Left ventricle myocardium superior (tissue), 1 donor: Measurements from ENCODE around the gene TSPAN10. TPM values are rescaled to one million over a fixed set of nuclear protein-coding genes. Genes with fewer than 3 reads are reported as not detected.

ENCODE experiments used
- ATAC-seq: fragments of 200-7000 bp; cut with Tn5 transposase; one replicate; pipeline ENCODE4 v1.9.1; 2020; ENCODE audit warnings: mild to moderate bottlenecking, moderate library complexity
- DNase-seq: peaks from one replicate; pipeline ENCODE4 v3.0.0-alpha.2; 2020
- intact Hi-C: fragments of 100-400 bp; cut with micrococcal nuclease; formaldehyde crosslinking; loops from one replicate; pipeline ENCODE4 v1.11.0; 2022
- total RNA-seq: library from RNA; stranded (reverse); fragmentation: NEBNext Ultra II Directional; extraction: Animal tissue kit (Norgen Biotek cat#: 25700); gene quantifications from one replicate; pipeline ENCODE4 v1.2.1, GENCODE V29; 2021
- donor health status: DM: no; HTN: yes; CAD: no; lungs with severe emphysema.

TSPAN10 gene
- total RNA-seq, 1 donor from 2014 or later: not detected

GRCh38 chr17:81621494-81622130 is 15.4 kb upstream of the TSPAN10 start:
- ATAC-seq: peak; percentile 74
- DNase-seq: peak; percentile 31
- intact Hi-C loops: no loop called here

- DNase-seq (no peak), ATAC-seq (no peak)
- intact Hi-C loops: no loop called here
Measured at GRCh38 chr17:81630274-81630673, 6.7 kb upstream of the TSPAN10 start.

GRCh38 chr17:81631482-81631881 is 5.5 kb upstream of the TSPAN10 start:
- intact Hi-C loops: no loop called here
- ATAC-seq: no peak
- peak; percentile 4 for DNase-seq

GRCh38 chr17:81635431-81635830 is 1.6 kb upstream of the TSPAN10 start:
- DNase-seq (no peak), ATAC-seq (no peak)
- intact Hi-C loops: no loop called here

- DNase-seq (no peak), ATAC-seq (no peak)
- intact Hi-C loops: no loop called here
Measured at GRCh38 chr17:81635973-81636504, 957 bp upstream of the TSPAN10 start.

GRCh38 chr17:81638683-81639082 is 1.7 kb downstream of the TSPAN10 start:
- ATAC-seq (no peak), DNase-seq (no peak)
- intact Hi-C loops: no loop called here

- intact Hi-C loops: no loop called here
- ATAC-seq (no peak), DNase-seq (no peak)
Measured at GRCh38 chr17:81640011-81640410, 3.0 kb downstream of the TSPAN10 start.

GRCh38 chr17:81641825-81642489 is 5.0 kb downstream of the TSPAN10 start:
- intact Hi-C loops: no loop called here
- no peak for ATAC-seq
- DNase-seq: no peak

- intact Hi-C loops: no loop called here
- ATAC-seq: no peak
- DNase-seq: no peak
Measured at GRCh38 chr17:81644496-81644895, 7.5 kb downstream of the TSPAN10 start.

GRCh38 chr17:81644976-81645952 is 8.3 kb downstream of the TSPAN10 start:
- ATAC-seq (no peak), DNase-seq (no peak)
- intact Hi-C loops: no loop called here

- no peak for DNase-seq
- no peak for ATAC-seq
- intact Hi-C loops: no loop called here
Measured at GRCh38 chr17:81646869-81647600, 10.0 kb downstream of the TSPAN10 start.

GRCh38 chr17:81647640-81648012 is 10.6 kb downstream of the TSPAN10 start:
- intact Hi-C loops: no loop called here
- no peak for ATAC-seq
- DNase-seq: no peak

- intact Hi-C loops: no loop called here
- ATAC-seq (no peak), DNase-seq (no peak)
Measured at GRCh38 chr17:81648013-81648706, 11.2 kb downstream of the TSPAN10 start.

- intact Hi-C loops: no loop called here
- ATAC-seq (no peak), DNase-seq (no peak)
Measured at GRCh38 chr17:81648707-81649085, 11.7 kb downstream of the TSPAN10 start.

GRCh38 chr17:81650951-81651350 is 14.0 kb downstream of the TSPAN10 start:
- DNase-seq (no peak), ATAC-seq (no peak)
- intact Hi-C loops: no loop called here

- intact Hi-C loops: no loop called here
- ATAC-seq (no peak), DNase-seq (no peak)
Measured at GRCh38 chr17:81651692-81652091, 14.7 kb downstream of the TSPAN10 start.

- intact Hi-C loops: no loop called here
- ATAC-seq (no peak), DNase-seq (no peak)
Measured at GRCh38 chr17:81652906-81653771, 16.1 kb downstream of the TSPAN10 start.
